ENCODE measurements around the gene SRPK3.
"Not testable (repeated sequence)": the region's sequence is repeated elsewhere in the genome, so short reads cannot be mapped to it uniquely, and the experiment has no call there.

Gene SRPK3

GRCh38 chrX:153741446-153741845, 39.4 kb upstream of the SRPK3 start:
- DNase-seq: no peak
- no peak overlapping the region for H3K4me3 Mint-ChIP-seq
- peaks cover 19% of the 10 kb centered on the region for H3K4me1 Mint-ChIP-seq (ENCODE audit: low read depth)
- no peaks in the 10 kb centered on the region for H3K9me3 Mint-ChIP-seq
- peaks cover 38% of the 10 kb centered on the region for H3K27me3 Mint-ChIP-seq
- no peaks in the 10 kb centered on the region for H3K36me3 Mint-ChIP-seq (ENCODE audit: low read depth)
- H3K27ac Mint-ChIP-seq: no peak overlapping the region

GRCh38 chrX:153742111-153742510, 38.7 kb upstream of the SRPK3 start:
- not testable (repeated sequence) for H3K9me3 Mint-ChIP-seq; DNase-seq; H3K4me3 Mint-ChIP-seq; H3K36me3 Mint-ChIP-seq (ENCODE audit: low read depth); H3K27ac Mint-ChIP-seq
- Mint-ChIP-seq H3K27me3 (peaks cover 39% of the 10 kb centered on the region), H3K4me1 (ENCODE audit: low read depth) (peaks cover 19% of the 10 kb centered on the region)

DNA sequence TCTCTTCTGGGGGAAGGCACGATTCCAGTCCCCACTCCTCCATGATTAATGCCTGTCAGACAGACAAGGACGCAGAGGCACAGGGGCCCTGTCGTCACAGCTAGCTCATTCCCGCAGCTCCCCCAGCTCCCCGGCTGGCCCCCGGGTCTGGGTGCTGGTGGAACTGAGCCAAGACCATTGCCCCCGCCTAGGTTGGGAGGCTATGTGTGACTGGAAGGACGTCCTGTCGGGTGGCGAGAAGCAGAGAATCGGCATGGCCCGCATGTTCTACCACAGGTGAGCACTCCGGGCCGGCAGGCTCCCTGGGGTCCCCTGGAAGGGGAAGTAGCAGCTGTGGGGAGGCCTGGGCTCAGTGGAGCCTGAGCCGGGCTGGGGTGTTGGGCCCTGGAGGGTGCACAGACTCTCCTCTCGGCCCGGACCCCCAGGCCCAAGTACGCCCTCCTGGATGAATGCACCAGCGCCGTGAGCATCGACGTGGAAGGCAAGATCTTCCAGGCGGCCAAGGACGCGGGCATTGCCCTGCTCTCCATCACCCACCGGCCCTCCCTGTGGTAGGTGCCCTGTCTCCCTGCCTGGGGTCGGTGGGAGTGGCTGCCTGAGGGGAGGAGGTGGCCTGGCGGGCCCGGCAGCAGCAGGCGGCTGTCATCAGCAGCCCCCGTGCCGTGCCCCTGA, 37.9 kb upstream of the SRPK3 start:
- H3K36me3 Mint-ChIP-seq (ENCODE audit: low read depth); H3K27ac Mint-ChIP-seq; DNase-seq; H3K9me3 Mint-ChIP-seq; H3K4me3 Mint-ChIP-seq: not testable (repeated sequence)
- peaks cover 19% of the 10 kb centered on the region for H3K4me1 Mint-ChIP-seq (ENCODE audit: low read depth)
- H3K27me3 Mint-ChIP-seq: peaks cover 42% of the 10 kb centered on the region

- H3K4me3 Mint-ChIP-seq; H3K9me3 Mint-ChIP-seq; H3K27ac Mint-ChIP-seq; H3K36me3 Mint-ChIP-seq (ENCODE audit: low read depth); DNase-seq: not testable (repeated sequence)
- peaks cover 19% of the 10 kb centered on the region for H3K4me1 Mint-ChIP-seq (ENCODE audit: low read depth)
- peaks cover 39% of the 10 kb centered on the region for H3K27me3 Mint-ChIP-seq
Measured at GRCh38 chrX:153743468-153744209, 37.2 kb upstream of the SRPK3 start.

- Mint-ChIP-seq H3K27ac (no peak overlapping the region), H3K4me3 (no peak overlapping the region), H3K9me3 (no peaks in the 10 kb centered on the region), H3K27me3 (peaks cover 39% of the 10 kb centered on the region), H3K4me1 (ENCODE audit: low read depth) (peaks cover 19% of the 10 kb centered on the region), H3K36me3 (ENCODE audit: low read depth) (no peaks in the 10 kb centered on the region)
- no peak for DNase-seq
Measured at GRCh38 chrX:153744210-153745066, 36.4 kb upstream of the SRPK3 start.

DNA sequence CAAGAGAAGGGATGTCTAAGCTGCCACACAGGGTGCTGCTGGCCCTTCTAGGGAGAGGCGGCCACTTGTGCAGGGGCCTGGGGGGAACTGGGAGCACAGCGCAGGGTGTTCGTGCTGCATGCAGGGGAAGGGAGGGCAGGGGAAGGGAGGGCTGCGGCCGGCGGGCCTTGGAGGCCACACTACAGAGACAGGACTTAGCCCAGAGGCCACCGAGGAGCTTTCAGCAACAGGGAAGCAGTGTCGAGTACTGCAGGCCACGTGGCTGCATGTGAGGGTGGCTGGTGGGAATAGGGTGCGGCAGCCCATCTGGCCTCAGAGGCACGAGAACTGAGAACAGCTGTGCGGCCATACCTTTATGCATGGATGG, 35.8 kb upstream of the SRPK3 start:
- DNase-seq; H3K27ac Mint-ChIP-seq; H3K36me3 Mint-ChIP-seq (ENCODE audit: low read depth); H3K9me3 Mint-ChIP-seq; H3K4me3 Mint-ChIP-seq: not testable (repeated sequence)
- H3K27me3 Mint-ChIP-seq: peaks cover 45% of the 10 kb centered on the region
- peaks cover 13% of the 10 kb centered on the region for H3K4me1 Mint-ChIP-seq (ENCODE audit: low read depth)

DNA sequence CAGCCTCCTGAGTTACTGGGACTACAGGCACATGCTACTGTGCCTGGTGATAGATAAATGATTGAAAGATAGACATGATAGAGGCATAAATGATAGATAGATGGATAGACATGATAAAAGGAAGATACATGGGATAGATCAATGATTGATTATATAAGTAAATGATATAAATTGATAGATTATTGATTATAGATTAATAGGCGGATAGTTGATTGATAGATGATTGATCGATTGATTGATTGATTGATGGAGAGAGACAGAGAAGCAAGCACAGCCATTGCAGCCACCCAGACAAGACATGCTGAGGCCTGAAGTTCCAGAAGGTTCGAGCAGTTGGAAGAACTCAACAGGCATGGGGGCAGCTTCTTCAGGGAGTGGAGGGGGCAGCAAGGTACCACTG, 34.5 kb upstream of the SRPK3 start:
- Mint-ChIP-seq H3K27ac (no peak overlapping the region), H3K4me3 (no peak overlapping the region), H3K9me3 (no peaks in the 10 kb centered on the region), H3K36me3 (ENCODE audit: low read depth) (no peaks in the 10 kb centered on the region), H3K27me3 (peaks cover 51% of the 10 kb centered on the region), H3K4me1 (ENCODE audit: low read depth) (peaks cover 3% of the 10 kb centered on the region)
- no peak for DNase-seq

DNA sequence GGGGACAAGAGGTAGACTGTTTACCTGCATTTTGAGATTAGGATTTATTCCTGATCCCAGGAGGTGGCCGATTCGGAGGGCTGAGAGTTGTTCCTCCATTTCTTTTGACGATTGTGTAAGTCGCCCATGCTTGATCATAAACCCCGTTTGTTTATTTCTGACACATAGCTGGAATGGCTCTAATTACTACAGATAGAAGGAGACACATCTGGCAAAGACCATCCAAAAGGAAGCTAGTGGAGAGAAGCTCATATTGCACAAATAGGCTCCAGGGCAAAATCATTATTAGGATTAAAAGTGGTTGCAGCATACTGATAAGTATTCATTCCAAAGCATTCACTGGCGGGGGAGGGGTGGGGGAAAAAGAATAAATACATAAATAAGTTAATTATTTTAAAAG, 33.9 kb upstream of the SRPK3 start:
- not testable (repeated sequence) for H3K27ac Mint-ChIP-seq; DNase-seq; H3K4me1 Mint-ChIP-seq (ENCODE audit: low read depth); H3K9me3 Mint-ChIP-seq; H3K4me3 Mint-ChIP-seq; H3K36me3 Mint-ChIP-seq (ENCODE audit: low read depth)
- H3K27me3 Mint-ChIP-seq: peaks cover 52% of the 10 kb centered on the region

DNA sequence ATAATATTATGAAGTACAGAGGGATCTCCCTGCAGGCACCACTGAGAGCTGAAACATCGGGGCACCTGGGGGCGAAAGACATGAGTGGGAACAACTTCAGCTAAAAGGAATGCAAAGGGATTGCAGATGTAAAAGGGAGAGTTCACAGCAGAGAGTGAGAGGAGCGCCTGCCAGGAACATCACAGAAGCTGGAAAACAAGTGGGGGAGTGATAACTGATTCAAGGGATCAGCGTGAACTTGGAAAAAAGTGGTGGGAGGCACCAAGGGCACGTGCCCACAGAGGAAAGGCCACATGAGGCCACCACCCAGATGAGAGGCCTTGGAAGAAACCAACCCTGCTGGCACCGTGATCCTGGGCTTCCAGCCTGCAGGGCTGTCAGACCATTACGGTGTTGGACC, 31.8 kb upstream of the SRPK3 start:
- peaks cover 58% of the 10 kb centered on the region for H3K27me3 Mint-ChIP-seq
- not testable (repeated sequence) for DNase-seq; H3K36me3 Mint-ChIP-seq (ENCODE audit: low read depth); H3K9me3 Mint-ChIP-seq; H3K4me1 Mint-ChIP-seq (ENCODE audit: low read depth); H3K4me3 Mint-ChIP-seq; H3K27ac Mint-ChIP-seq

- no peaks in the 10 kb centered on the region for H3K9me3 Mint-ChIP-seq
- H3K4me3 Mint-ChIP-seq: no peak overlapping the region
- peaks cover 53% of the 10 kb centered on the region for H3K27me3 Mint-ChIP-seq
- H3K27ac Mint-ChIP-seq: no peak overlapping the region
- no peaks in the 10 kb centered on the region for H3K4me1 Mint-ChIP-seq (ENCODE audit: low read depth)
- no peaks in the 10 kb centered on the region for H3K36me3 Mint-ChIP-seq (ENCODE audit: low read depth)
- no peak for DNase-seq
Measured at GRCh38 chrX:153750127-153750774, 30.6 kb upstream of the SRPK3 start.

DNA sequence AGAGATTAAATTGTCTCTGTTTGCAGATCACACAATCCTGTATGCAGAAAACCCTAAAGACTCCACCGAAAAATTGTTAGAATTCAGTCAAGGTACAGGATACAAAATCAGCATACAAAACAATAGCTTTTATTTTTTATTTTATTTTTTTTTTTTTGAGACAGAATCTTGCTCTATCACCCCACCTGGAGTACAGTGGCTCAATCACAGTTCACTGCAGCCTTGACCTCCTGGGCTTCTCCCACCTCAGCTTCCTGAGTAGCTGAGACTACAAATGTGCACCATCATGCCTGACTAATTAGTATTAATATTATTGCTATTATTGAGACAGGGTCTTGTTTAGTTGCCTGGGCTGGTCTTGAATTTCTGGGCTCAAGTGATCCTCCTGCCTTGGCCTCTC, 25.7 kb upstream of the SRPK3 start:
- DNase-seq: no peak
- Mint-ChIP-seq H3K4me1 (ENCODE audit: low read depth) (no peaks in the 10 kb centered on the region), H3K27ac (no peak overlapping the region), H3K4me3 (no peak overlapping the region), H3K9me3 (no peaks in the 10 kb centered on the region), H3K27me3 (peaks cover 43% of the 10 kb centered on the region), H3K36me3 (ENCODE audit: low read depth) (no peaks in the 10 kb centered on the region)

DNA sequence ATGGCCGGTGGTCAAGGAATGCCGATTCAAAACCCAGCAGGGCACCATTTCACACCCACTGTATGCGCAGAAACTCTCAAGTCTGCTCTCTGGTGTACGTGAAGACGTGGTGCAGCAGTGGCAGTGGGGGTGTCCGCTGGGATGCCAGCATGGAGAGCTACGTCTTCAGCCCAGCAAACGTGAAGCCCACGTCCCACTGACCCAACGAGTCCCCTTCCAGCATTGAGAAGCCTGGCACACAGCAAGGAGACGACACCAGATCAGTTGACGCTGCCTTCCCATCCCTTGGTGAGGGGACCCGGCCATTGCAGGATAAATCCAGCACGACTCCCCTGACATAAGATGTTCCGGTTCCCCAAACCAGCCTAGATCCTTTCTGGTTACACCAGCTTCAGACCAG, 19.0 kb upstream of the SRPK3 start:
- Mint-ChIP-seq H3K4me1 (ENCODE audit: low read depth) (peaks cover 13% of the 10 kb centered on the region), H3K27ac (no peak overlapping the region), H3K27me3 (peaks cover 23% of the 10 kb centered on the region), H3K9me3 (no peaks in the 10 kb centered on the region), H3K4me3 (no peak overlapping the region), H3K36me3 (ENCODE audit: low read depth) (no peaks in the 10 kb centered on the region)
- DNase-seq: no peak

- H3K9me3 Mint-ChIP-seq: no peaks in the 10 kb centered on the region
- H3K4me1 Mint-ChIP-seq (ENCODE audit: low read depth): peaks cover 13% of the 10 kb centered on the region
- no peaks in the 10 kb centered on the region for H3K36me3 Mint-ChIP-seq (ENCODE audit: low read depth)
- no peak overlapping the region for H3K4me3 Mint-ChIP-seq
- no peak overlapping the region for H3K27ac Mint-ChIP-seq
- H3K27me3 Mint-ChIP-seq: peaks cover 15% of the 10 kb centered on the region
- no peak for DNase-seq
Measured at GRCh38 chrX:153762626-153763173, 18.1 kb upstream of the SRPK3 start.

DNA sequence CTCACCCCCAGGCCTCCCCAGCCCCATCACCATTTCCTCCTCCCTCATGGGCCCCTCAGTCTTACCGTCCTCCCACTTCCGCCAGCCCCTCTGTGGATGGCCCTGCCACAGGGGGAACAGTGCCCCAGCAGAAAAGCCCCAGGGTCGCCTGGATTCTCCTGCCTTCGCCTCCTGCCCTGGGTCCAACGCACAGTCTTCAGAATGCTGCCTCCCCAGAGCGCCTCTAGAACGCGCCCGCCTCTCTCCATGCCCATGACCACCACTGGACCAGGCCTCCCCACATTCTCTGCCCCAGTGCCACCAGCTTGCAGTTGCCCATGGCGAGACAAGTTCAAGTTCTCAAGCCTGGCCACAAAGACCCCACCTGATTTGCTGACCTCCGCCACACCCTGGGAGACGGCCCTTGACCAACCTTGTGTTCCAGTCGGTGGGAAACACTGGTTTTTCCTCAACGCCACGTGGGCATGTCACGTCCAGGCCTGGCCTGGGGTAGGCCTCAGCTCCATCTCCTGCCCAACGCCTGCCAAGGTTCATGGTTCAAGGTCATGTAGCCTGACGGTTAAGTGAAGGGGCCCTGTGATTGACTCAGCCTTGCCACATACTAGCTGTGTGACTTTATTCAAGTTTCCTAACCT, 17.4 kb upstream of the SRPK3 start:
- no peak overlapping the region for H3K27ac Mint-ChIP-seq
- peaks cover 16% of the 10 kb centered on the region for H3K4me1 Mint-ChIP-seq (ENCODE audit: low read depth)
- DNase-seq: no peak
- H3K27me3 Mint-ChIP-seq: peaks cover 13% of the 10 kb centered on the region
- no peaks in the 10 kb centered on the region for H3K36me3 Mint-ChIP-seq (ENCODE audit: low read depth)
- H3K4me3 Mint-ChIP-seq: no peak overlapping the region
- H3K9me3 Mint-ChIP-seq: no peaks in the 10 kb centered on the region

Measured in activated T-cell treated with anti-CD3 and anti-CD28 coated beads, Interleukin-2, amount 50 U/mL, for 24 hours (primary cell).